Measurements from ENCODE around the gene JAZF1. TPM values are rescaled to one million over a fixed set of nuclear protein-coding genes. Genes with fewer than 3 reads are reported as not detected.

The JAZF1 gene
- total and polyA plus RNA-seq, 10 of the 15 experiments (the other 5 are each of a cell fraction or from before 2014, with no cell fraction given): 0.04 to 0.82 (median 0.15) TPM; not detected in 3

DNA sequence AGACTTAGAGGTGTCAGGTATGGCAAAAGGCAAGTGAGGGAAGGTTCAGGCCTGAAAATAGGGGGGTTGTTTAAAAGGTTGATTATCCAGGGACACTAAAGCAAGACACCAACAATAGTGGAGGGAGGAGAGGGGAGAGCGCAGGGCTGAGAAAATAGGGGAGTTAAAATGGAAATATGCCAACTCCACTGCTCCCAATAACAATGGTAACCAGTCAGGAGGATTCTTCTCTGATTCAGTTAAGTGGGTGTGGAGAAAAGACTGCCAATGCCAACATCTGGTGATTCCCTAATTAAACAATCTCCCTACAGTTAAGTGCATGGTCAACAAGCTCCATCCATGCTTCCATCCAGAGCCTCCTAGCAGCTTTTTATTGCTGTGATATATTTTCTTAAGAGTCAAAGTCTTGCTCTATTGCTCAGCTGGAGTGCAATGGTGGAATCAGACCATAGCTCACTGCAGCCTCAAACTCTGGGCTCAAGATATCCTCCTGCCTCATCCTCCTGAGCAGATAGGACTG, 183.3 kb downstream of the JAZF1 start:
- no peak overlapping the region for H3K4me2 ChIP-seq (ENCODE audit: control insufficient read depth, insufficient read depth)
- no peak overlapping the region for H3K9ac ChIP-seq (ENCODE audit: control insufficient read depth, insufficient read depth, low read length)
- no peak overlapping the region for H3K4me3 ChIP-seq
- in situ Hi-C loops (cut with MboI): no loop called here
- BruUV-seq (replicated peaks): no TSS peak
- H3K4me1 ChIP-seq (ENCODE audit: control insufficient read depth, insufficient read depth, low read length): no peaks in the 10 kb centered on the region
- ChIA-PET RAD21 (ENCODE audit: unreplicated experiment) (no interaction called here), POLR2A (no interaction called here), SMC1A (ENCODE audit: uncharacterized antibody, unreplicated experiment) (no interaction called here), CTCF (no interaction called here)
- H3K27ac ChIP-seq (ENCODE audit: control insufficient read depth, insufficient read depth): no peak overlapping the region
- no peaks in the 10 kb centered on the region for H3K9me3 ChIP-seq (replicated peaks; ENCODE audit: control insufficient read depth, insufficient read depth, low read length)
- no peaks in the 10 kb centered on the region for H3K79me2 ChIP-seq (ENCODE audit: control insufficient read depth, insufficient read depth, low read length)
- FAIRE-seq: no peak
- H4K20me1 ChIP-seq (ENCODE audit: control insufficient read depth, insufficient read depth): no peaks in the 10 kb centered on the region
- DNase-seq (ENCODE audit: low read depth, low spot score): no peak
- no peaks in the 10 kb centered on the region for H3K36me3 ChIP-seq (ENCODE audit: control insufficient read depth in 2 of 2, insufficient read depth in 2 of 2, low read length in 1 of 2)
- no peaks in the 10 kb centered on the region; a peak in 1 of 4 replicates for H3K27me3 ChIP-seq (replicated peaks in 1 of 2; ENCODE audit: control insufficient read depth in 2 of 2, insufficient read depth in 2 of 2, low read length in 1 of 2)
- no peak overlapping the region for H2AFZ ChIP-seq (ENCODE audit: control insufficient read depth, low read depth, low read length)
- WGBS (ENCODE audit: insufficient coverage, insufficient replicate concordance, low lambda C conversion rate, missing lambda C conversion rate): 0% methylated on average over 1 of the region's 1 CpG
- no peak for ATAC-seq
- intact Hi-C loops (cut with micrococcal nuclease; ENCODE audit: unreplicated experiment): no loop called here
- TF ChIP-seq, protein P1, sequence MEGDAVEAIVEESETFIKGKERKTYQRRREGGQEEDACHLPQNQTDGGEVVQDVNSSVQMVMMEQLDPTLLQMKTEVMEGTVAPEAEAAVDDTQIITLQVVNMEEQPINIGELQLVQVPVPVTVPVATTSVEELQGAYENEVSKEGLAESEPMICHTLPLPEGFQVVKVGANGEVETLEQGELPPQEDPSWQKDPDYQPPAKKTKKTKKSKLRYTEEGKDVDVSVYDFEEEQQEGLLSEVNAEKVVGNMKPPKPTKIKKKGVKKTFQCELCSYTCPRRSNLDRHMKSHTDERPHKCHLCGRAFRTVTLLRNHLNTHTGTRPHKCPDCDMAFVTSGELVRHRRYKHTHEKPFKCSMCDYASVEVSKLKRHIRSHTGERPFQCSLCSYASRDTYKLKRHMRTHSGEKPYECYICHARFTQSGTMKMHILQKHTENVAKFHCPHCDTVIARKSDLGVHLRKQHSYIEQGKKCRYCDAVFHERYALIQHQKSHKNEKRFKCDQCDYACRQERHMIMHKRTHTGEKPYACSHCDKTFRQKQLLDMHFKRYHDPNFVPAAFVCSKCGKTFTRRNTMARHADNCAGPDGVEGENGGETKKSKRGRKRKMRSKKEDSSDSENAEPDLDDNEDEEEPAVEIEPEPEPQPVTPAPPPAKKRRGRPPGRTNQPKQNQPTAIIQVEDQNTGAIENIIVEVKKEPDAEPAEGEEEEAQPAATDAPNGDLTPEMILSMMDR (IDR thresholded peaks at IDR 0.05 in 2 of 3, conservative IDR thresholded peaks at IDR 0.05 in 1 of 3; ENCODE audit: control insufficient read depth in 2 of 3, extremely low read depth in 1 of 3, insufficient read depth in 1 of 3, low read depth in 3 of 3, low read length in 3 of 3): no peak
- TF ChIP-seq, protein P2, sequence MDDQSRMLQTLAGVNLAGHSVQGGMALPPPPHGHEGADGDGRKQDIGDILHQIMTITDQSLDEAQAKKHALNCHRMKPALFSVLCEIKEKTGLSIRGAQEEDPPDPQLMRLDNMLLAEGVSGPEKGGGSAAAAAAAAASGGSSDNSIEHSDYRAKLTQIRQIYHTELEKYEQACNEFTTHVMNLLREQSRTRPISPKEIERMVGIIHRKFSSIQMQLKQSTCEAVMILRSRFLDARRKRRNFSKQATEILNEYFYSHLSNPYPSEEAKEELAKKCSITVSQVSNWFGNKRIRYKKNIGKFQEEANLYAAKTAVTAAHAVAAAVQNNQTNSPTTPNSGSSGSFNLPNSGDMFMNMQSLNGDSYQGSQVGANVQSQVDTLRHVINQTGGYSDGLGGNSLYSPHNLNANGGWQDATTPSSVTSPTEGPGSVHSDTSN (IDR thresholded peaks at IDR 0.05; ENCODE audit: insufficient replicate concordance, low read depth, low read length): no peak
- no peak for TF ChIP-seq CBFB (IDR thresholded peaks at IDR 0.05; ENCODE audit: low read depth)
- TF ChIP-seq, protein P3, sequence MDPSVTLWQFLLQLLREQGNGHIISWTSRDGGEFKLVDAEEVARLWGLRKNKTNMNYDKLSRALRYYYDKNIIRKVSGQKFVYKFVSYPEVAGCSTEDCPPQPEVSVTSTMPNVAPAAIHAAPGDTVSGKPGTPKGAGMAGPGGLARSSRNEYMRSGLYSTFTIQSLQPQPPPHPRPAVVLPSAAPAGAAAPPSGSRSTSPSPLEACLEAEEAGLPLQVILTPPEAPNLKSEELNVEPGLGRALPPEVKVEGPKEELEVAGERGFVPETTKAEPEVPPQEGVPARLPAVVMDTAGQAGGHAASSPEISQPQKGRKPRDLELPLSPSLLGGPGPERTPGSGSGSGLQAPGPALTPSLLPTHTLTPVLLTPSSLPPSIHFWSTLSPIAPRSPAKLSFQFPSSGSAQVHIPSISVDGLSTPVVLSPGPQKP (IDR thresholded peaks at IDR 0.05; ENCODE audit: low read depth, low read length): no peak
- TF ChIP-seq, protein P4, sequence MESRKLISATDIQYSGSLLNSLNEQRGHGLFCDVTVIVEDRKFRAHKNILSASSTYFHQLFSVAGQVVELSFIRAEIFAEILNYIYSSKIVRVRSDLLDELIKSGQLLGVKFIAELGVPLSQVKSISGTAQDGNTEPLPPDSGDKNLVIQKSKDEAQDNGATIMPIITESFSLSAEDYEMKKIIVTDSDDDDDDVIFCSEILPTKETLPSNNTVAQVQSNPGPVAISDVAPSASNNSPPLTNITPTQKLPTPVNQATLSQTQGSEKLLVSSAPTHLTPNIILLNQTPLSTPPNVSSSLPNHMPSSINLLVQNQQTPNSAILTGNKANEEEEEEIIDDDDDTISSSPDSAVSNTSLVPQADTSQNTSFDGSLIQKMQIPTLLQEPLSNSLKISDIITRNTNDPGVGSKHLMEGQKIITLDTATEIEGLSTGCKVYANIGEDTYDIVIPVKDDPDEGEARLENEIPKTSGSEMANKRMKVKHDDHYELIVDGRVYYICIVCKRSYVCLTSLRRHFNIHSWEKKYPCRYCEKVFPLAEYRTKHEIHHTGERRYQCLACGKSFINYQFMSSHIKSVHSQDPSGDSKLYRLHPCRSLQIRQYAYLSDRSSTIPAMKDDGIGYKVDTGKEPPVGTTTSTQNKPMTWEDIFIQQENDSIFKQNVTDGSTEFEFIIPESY (IDR thresholded peaks at IDR 0.05): no peak
- no peak for TF ChIP-seq TBL1XR1 (IDR thresholded peaks at IDR 0.05; ENCODE audit: low read depth, low read length)
- TF ChIP-seq, protein P5, sequence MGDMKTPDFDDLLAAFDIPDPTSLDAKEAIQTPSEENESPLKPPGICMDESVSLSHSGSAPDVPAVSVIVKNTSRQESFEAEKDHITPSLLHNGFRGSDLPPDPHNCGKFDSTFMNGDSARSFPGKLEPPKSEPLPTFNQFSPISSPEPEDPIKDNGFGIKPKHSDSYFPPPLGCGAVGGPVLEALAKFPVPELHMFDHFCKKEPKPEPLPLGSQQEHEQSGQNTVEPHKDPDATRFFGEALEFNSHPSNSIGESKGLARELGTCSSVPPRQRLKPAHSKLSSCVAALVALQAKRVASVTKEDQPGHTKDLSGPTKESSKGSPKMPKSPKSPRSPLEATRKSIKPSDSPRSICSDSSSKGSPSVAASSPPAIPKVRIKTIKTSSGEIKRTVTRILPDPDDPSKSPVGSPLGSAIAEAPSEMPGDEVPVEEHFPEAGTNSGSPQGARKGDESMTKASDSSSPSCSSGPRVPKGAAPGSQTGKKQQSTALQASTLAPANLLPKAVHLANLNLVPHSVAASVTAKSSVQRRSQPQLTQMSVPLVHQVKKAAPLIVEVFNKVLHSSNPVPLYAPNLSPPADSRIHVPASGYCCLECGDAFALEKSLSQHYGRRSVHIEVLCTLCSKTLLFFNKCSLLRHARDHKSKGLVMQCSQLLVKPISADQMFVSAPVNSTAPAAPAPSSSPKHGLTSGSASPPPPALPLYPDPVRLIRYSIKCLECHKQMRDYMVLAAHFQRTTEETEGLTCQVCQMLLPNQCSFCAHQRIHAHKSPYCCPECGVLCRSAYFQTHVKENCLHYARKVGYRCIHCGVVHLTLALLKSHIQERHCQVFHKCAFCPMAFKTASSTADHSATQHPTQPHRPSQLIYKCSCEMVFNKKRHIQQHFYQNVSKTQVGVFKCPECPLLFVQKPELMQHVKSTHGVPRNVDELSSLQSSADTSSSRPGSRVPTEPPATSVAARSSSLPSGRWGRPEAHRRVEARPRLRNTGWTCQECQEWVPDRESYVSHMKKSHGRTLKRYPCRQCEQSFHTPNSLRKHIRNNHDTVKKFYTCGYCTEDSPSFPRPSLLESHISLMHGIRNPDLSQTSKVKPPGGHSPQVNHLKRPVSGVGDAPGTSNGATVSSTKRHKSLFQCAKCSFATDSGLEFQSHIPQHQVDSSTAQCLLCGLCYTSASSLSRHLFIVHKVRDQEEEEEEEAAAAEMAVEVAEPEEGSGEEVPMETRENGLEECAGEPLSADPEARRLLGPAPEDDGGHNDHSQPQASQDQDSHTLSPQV (IDR thresholded peaks at IDR 0.05): no peak
- TF ChIP-seq TARDBP (IDR thresholded peaks at IDR 0.05; ENCODE audit: borderline replicate concordance): no peak
- TF ChIP-seq HCFC1 (IDR thresholded peaks at IDR 0.05; ENCODE audit: low read length): no peak
- no peak for TF ChIP-seq EP300 (IDR thresholded peaks at IDR 0.05; ENCODE audit: borderline replicate concordance in 1 of 2, control insufficient read depth in 1 of 2, low read depth in 2 of 2, low read length in 2 of 2)
- TF ChIP-seq, protein P6, sequence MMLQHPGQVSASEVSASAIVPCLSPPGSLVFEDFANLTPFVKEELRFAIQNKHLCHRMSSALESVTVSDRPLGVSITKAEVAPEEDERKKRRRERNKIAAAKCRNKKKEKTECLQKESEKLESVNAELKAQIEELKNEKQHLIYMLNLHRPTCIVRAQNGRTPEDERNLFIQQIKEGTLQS (IDR thresholded peaks at IDR 0.05; ENCODE audit: borderline replicate concordance, extremely low read depth, low read depth, low read length): no peak
